GM12878 (cell line): ENCODE data around the gene LRRC3C.

Experiments
- GATAD2B ChIP-seq: fragments of 450-650 bp; conservative IDR thresholded peaks from 2 replicates; pipeline ENCODE4 v1.6.1; 2017; ENCODE audit warnings: low read depth, mild to moderate bottlenecking, moderate library complexity
- TF ChIP-seq, protein P1 (sequence below), 3 experiments: IDR thresholded peaks in 2 of 3; conservative IDR thresholded peaks in 1 of 3; 2 replicates each; pipeline ENCODE4 v1.5.1; 2011; ENCODE audit warnings: low read depth in 3 of 3, low read length in 3 of 3, mild to moderate bottlenecking in 3 of 3, control low read depth in 2 of 3, moderate library complexity in 2 of 3, inconsistent platforms in 1 of 3, mixed read lengths in 1 of 3; ENCODE audit not compliant: control insufficient read depth in 2 of 3, insufficient read depth in 1 of 3; ENCODE audit errors: extremely low read depth in 1 of 3

DNA sequence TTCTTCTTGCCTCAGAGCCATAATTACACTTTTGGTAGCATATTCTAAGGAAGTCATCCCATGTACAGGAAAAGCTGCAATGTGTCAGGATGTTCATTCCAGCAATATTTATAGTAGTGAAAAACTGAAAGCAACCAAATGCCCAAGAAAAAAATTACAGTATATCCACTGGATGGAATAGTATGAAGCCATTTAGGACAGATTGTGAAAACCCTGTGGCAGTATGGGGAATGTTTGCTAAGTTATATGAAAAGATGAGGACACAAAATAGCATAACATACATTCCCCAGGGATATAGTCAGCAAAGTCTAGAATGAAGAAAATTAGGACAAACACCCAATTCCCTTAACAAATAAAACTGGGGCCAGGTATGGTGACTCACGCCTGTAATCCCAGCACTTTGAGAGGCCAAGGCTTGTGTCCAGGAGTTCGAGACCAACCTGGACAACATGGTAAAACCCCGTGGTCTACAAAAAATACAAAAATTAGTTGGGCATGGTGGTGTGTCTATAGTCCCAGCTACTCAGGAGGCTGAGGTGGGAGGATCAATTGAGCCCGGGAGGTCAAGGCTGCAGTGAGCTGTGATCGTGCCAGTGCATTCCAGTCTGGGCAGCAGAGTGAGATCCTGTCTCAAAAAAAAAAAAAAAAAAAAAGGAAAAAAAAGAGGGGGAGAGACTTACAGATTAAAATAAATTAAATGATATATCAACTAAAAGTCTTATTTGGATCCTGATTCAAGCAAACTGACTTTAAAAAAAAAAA is 2.3 kb downstream of the LRRC3C start:
- TF ChIP-seq, protein P1, sequence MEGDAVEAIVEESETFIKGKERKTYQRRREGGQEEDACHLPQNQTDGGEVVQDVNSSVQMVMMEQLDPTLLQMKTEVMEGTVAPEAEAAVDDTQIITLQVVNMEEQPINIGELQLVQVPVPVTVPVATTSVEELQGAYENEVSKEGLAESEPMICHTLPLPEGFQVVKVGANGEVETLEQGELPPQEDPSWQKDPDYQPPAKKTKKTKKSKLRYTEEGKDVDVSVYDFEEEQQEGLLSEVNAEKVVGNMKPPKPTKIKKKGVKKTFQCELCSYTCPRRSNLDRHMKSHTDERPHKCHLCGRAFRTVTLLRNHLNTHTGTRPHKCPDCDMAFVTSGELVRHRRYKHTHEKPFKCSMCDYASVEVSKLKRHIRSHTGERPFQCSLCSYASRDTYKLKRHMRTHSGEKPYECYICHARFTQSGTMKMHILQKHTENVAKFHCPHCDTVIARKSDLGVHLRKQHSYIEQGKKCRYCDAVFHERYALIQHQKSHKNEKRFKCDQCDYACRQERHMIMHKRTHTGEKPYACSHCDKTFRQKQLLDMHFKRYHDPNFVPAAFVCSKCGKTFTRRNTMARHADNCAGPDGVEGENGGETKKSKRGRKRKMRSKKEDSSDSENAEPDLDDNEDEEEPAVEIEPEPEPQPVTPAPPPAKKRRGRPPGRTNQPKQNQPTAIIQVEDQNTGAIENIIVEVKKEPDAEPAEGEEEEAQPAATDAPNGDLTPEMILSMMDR (IDR thresholded peaks at IDR 0.05 in 2 of 3, conservative IDR thresholded peaks at IDR 0.05 in 1 of 3; ENCODE audit: control insufficient read depth in 2 of 3, extremely low read depth in 1 of 3, insufficient read depth in 1 of 3, low read depth in 3 of 3, low read length in 3 of 3): no peak
- TF ChIP-seq GATAD2B: no peak
